Measurements from ENCODE around the gene TRAPPC2B. TPM values are rescaled to one million over a fixed set of nuclear protein-coding genes. Genes with fewer than 3 reads are reported as not detected.

Gene TRAPPC2B
- total RNA-seq = 1 to 10 TPM; 8.2 to 8.4 TPM
- 10 to 100 TPM; 10.2 to 16.0 (median 14.3) TPM for polyA plus RNA-seq (ENCODE audit: insufficient read length in 6 of 6)
- long read RNA-seq, donor 1, transcript TRAPPC2B-202 (1 exons, 1,743 nt) = minor isoform, 18 of 42 reads
- long read RNA-seq, donor 1, transcript TRAPPC2B-201 (2 exons, 732 nt) = major isoform, 24 of 42 reads
- long read RNA-seq, donor 1, partial matches to known transcripts = 0 of 42 reads
- long read RNA-seq, donor 1, other reads (novel, unspliced or antisense) = 0 of 42 reads
- long read RNA-seq, donor 2, transcript TRAPPC2B-202 (1 exons, 1,743 nt) = major isoform, 15 of 29 reads
- long read RNA-seq, donor 2, transcript TRAPPC2B-201 (2 exons, 732 nt) = minor isoform, 14 of 29 reads
- long read RNA-seq, donor 2, partial matches to known transcripts = 0 of 29 reads
- long read RNA-seq, donor 2, other reads (novel, unspliced or antisense) = 0 of 29 reads
- long read RNA-seq, donor 3, transcript TRAPPC2B-202 (1 exons, 1,743 nt) = minor isoform, 6 of 27 reads
- long read RNA-seq, donor 3, transcript TRAPPC2B-201 (2 exons, 732 nt) = major isoform, 21 of 27 reads
- long read RNA-seq, donor 3, partial matches to known transcripts = 0 of 27 reads
- long read RNA-seq, donor 3, other reads (novel, unspliced or antisense) = 0 of 27 reads
- long read RNA-seq, donor 4, transcript TRAPPC2B-201 (2 exons, 732 nt) = major isoform, 13 of 13 reads
- long read RNA-seq, donor 4, partial matches to known transcripts = 0 of 13 reads
- long read RNA-seq, donor 4, other reads (novel, unspliced or antisense) = 0 of 13 reads
- long read RNA-seq, donor 5, transcript TRAPPC2B-202 (1 exons, 1,743 nt) = minor isoform, 9 of 24 reads
- long read RNA-seq, donor 5, transcript TRAPPC2B-201 (2 exons, 732 nt) = major isoform, 15 of 24 reads
- long read RNA-seq, donor 5, partial matches to known transcripts = 0 of 24 reads
- long read RNA-seq, donor 5, other reads (novel, unspliced or antisense) = 0 of 24 reads
- long read RNA-seq, donor 6, transcript TRAPPC2B-201 (2 exons, 732 nt) = major isoform, 39 of 55 reads
- long read RNA-seq, donor 6, transcript TRAPPC2B-202 (1 exons, 1,743 nt) = minor isoform, 16 of 55 reads
- long read RNA-seq, donor 6, partial matches to known transcripts = 0 of 55 reads
- long read RNA-seq, donor 6, other reads (novel, unspliced or antisense) = 0 of 55 reads
- long read RNA-seq, donor 7, transcript TRAPPC2B-201 (2 exons, 732 nt) = major isoform, 12 of 16 reads
- long read RNA-seq, donor 7, partial matches to known transcripts = 0 of 16 reads
- long read RNA-seq, donor 7, other reads (novel, unspliced or antisense) = 0 of 16 reads
- long read RNA-seq, donor 8, transcript TRAPPC2B-201 (2 exons, 732 nt) = major isoform, 14 of 19 reads
- long read RNA-seq, donor 8, transcript TRAPPC2B-202 (1 exons, 1,743 nt) = minor isoform, 5 of 19 reads
- long read RNA-seq, donor 8, partial matches to known transcripts = 0 of 19 reads
- long read RNA-seq, donor 8, other reads (novel, unspliced or antisense) = 0 of 19 reads
- long read RNA-seq, donor 9, partial matches to known transcripts = 0 of 1 reads
- long read RNA-seq, donor 9, other reads (novel, unspliced or antisense) = 0 of 1 reads
- long read RNA-seq, donor 10, transcript TRAPPC2B-201 (2 exons, 732 nt) = major isoform, 12 of 12 reads
- long read RNA-seq, donor 10, partial matches to known transcripts = 0 of 12 reads
- long read RNA-seq, donor 10, other reads (novel, unspliced or antisense) = 0 of 12 reads
- long read RNA-seq, donor 11 = 0 reads
- long read RNA-seq, donor 12, transcript TRAPPC2B-202 (1 exons, 1,743 nt) = minor isoform, 5 of 15 reads
- long read RNA-seq, donor 12, transcript TRAPPC2B-201 (2 exons, 732 nt) = major isoform, 10 of 15 reads
- long read RNA-seq, donor 12, partial matches to known transcripts = 0 of 15 reads
- long read RNA-seq, donor 12, other reads (novel, unspliced or antisense) = 0 of 15 reads

DNA sequence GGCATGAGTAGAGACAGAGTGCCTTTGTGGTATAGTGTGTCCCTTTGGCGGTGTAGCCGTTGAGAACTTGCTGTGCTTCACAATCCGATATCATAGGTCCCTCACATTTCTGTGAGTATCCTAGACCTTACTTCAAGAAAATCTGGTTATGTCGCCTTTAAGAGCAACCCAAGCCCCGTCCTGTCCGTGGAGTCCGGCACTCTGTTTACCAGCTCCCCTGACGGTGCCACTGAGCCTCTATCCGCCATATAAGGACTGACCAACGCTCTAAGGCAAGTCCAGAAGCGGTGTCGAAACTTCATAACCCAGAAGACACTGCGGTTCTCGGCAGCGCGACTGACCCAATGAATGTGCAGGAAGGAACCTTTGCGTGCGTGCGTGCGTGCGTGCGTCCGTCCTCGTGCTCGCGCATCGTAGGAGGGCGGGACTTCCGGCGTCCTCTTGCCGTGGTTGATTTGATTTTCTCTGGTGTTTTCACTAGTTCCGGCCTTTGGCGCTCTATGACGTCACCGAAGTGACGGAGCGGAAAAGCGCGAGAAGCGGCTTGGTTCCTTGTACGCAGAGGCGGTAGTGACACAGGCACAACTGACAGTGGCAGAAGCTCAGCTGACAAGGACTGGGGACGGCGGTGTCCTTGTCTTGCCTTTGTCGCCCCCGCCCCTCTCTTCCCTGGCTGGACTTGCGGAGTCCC is at the start of gene TRAPPC2B, which contains the start of gene ZNF547:
Gene TRAPPC2B (plus strand): TSS at position 555 of the 691 bp plus-strand sequence. CDS start 1,283 bp downstream, outside the sequence.
Gene ZNF547 (plus strand): TSS at position 555 of the 691 bp plus-strand sequence. CDS start 5,005 bp downstream, outside the sequence.
- Histone ChIP-seq H3K27me3 (no peaks in the 10 kb centered on the region), H3K9me3 (peaks cover 0 to 44% of the 10 kb centered on the region in 2 donors), H3K27ac (peak within 1 kb of the TSS; percentile 92 to 94), H3K36me3 (peaks cover 0 to 17% of the 10 kb centered on the region in 2 donors), H3K4me3 (peak within 1 kb of the TSS; percentile 61 to 82), H3K4me1 (peaks cover 5 to 19% of the 10 kb centered on the region in 2 donors)
- ATAC-seq (peak; percentile 98), DNase-seq (peak; percentile 94 to 100 (median 100))
- TF ChIP-seq, protein P1, sequence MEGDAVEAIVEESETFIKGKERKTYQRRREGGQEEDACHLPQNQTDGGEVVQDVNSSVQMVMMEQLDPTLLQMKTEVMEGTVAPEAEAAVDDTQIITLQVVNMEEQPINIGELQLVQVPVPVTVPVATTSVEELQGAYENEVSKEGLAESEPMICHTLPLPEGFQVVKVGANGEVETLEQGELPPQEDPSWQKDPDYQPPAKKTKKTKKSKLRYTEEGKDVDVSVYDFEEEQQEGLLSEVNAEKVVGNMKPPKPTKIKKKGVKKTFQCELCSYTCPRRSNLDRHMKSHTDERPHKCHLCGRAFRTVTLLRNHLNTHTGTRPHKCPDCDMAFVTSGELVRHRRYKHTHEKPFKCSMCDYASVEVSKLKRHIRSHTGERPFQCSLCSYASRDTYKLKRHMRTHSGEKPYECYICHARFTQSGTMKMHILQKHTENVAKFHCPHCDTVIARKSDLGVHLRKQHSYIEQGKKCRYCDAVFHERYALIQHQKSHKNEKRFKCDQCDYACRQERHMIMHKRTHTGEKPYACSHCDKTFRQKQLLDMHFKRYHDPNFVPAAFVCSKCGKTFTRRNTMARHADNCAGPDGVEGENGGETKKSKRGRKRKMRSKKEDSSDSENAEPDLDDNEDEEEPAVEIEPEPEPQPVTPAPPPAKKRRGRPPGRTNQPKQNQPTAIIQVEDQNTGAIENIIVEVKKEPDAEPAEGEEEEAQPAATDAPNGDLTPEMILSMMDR (IDR thresholded peaks at IDR 0.05) = no peak
- intact Hi-C loops (cut with DNase I) = no loop called here

DNA sequence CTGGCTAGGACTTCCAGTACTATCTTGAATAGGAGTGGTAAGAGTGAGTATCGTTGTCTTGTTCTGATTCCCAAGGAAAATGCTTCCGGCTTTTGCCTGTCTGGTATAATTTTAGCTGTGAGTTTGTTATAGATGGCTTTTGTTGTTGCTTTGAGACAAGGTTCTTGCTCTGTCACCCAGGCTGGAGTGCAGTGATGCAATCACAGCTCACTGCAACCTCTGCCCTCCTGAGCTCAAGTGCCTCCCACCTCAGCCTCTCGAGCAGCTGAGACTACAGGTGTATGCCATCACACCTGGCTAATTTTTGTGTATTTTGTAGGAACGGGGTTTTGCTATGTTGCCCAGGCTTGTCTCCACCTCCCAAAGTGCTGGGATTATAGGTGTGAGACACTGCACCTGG is 49.2 kb upstream of the TRAPPC2B start:
- intact Hi-C loops (cut with DNase I) = no loop called here
- DNase-seq (no peak), ATAC-seq (no peak)
- TF ChIP-seq, protein P1 (IDR thresholded peaks at IDR 0.05) = no peak
- H3K4me3 ChIP-seq = no peak overlapping the region
- no peaks in the 10 kb centered on the region for H3K9me3 ChIP-seq
- H3K4me1 ChIP-seq = no peaks in the 10 kb centered on the region
- no peak overlapping the region for H3K27ac ChIP-seq
- no peaks in the 10 kb centered on the region for H3K36me3 ChIP-seq
- H3K27me3 ChIP-seq = peaks cover 9 to 49% of the 10 kb centered on the region in 2 donors

DNA sequence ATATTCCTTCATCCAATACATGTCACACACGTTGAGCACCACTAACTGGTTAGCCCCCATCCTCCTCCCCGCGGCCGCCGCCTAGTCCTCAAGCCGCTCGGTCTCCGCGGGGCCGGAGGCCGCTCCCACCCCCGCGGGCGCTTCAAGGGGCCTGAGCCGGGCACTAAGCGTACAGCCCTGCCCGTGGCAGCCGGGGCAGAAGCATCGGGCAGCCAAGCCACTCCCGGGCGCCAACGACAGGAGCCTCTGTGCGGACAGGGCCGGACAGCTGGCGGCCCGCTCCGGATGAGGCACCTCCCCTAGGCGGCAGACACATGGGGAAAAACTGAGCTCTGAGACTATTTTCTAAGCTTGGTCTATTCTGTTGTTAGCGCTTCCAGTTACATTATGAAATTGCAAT is 45.8 kb upstream of the TRAPPC2B start:
- Histone ChIP-seq H3K4me3 (no peak overlapping the region), H3K36me3 (no peaks in the 10 kb centered on the region), H3K27ac (no peak overlapping the region), H3K27me3 (peaks cover 9 to 49% of the 10 kb centered on the region in 2 donors), H3K4me1 (peaks cover 9 to 15% of the 10 kb centered on the region in 2 donors), H3K9me3 (no peaks in the 10 kb centered on the region)
- TF ChIP-seq, protein P1 (IDR thresholded peaks at IDR 0.05) = no peak
- DNase-seq (peak in 1 of 4 donors; percentile 76), ATAC-seq (no peak)
- intact Hi-C loops (cut with DNase I) = no loop called here

DNA sequence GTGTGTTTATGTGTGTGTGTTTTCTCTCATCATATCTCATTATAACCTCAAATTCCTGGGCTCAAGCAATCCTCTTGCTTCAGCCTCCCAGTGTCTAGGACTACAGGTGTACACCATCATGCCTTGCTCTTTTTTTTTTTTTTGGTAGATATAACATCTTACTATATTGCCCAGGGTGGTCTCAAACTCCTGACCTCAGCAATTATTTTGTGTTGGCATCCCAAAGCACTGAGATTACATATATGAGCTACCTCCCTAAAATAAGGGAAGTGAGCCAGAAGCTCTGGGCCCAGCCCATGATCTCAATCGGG is 43.5 kb upstream of the TRAPPC2B start:
- Histone ChIP-seq H3K27me3 (peaks cover 9 to 40% of the 10 kb centered on the region in 2 donors), H3K9me3 (peaks cover 0 to 3% of the 10 kb centered on the region in 2 donors), H3K4me1 (peaks cover 9 to 19% of the 10 kb centered on the region in 2 donors), H3K27ac (peak overlapping the region; percentile 83 to 84), H3K36me3 (peaks cover 6 to 17% of the 10 kb centered on the region in 2 donors), H3K4me3 (peak overlapping the region; percentile 78 to 94)
- TF ChIP-seq, protein P1 (IDR thresholded peaks at IDR 0.05) = no peak
- DNase-seq = no peak
- peak; percentile 36 for ATAC-seq
- intact Hi-C loops (cut with DNase I) = no loop called here

All from left lung (tissue), 14 donors.